ENCODE data around the gene PKIB. TPM values are rescaled to one million over a fixed set of nuclear protein-coding genes. Genes with fewer than 3 reads are reported as not detected.

The PKIB gene
- total RNA-seq, 1 donor from 2014 or later: 48.1 TPM

DNA sequence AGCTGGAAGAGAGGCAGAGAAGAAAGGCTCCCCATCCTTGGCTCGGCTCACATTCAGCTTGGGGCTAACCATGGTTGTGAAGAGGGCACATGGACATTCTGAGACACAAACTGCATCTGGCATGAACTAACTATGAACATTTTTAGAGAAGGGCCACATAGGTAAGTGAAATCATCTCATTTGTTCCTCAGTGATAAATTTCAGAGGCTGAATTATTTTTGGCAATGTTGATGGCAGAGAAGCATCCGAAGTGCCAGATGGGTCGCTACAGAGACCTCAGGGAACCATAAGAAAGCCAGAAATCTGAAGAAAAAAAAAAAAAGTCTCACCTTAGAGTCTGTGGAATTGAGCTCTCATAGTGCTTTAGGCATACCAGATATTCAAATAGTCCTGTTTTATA lies 120.1 kb downstream of the PKIB start:
- TF ChIP-seq CTCF (IDR thresholded peaks at IDR 0.05; ENCODE audit: partially characterized antibody, unreplicated experiment): no peak
- H3K4me3 Mint-ChIP-seq (ENCODE audit: unreplicated experiment): no peak overlapping the region
- H3K4me1 Mint-ChIP-seq (ENCODE audit: low read depth, unreplicated experiment): peaks cover 14% of the 10 kb centered on the region
- no peak overlapping the region for H3K27ac Mint-ChIP-seq (ENCODE audit: unreplicated experiment)
- no peaks in the 10 kb centered on the region for H3K36me3 Mint-ChIP-seq (ENCODE audit: unreplicated experiment)
- H3K27me3 Mint-ChIP-seq (ENCODE audit: unreplicated experiment): no peaks in the 10 kb centered on the region
- DNase-seq: no peak
- H3K9me3 Mint-ChIP-seq (ENCODE audit: unreplicated experiment): peaks cover 3% of the 10 kb centered on the region

DNA sequence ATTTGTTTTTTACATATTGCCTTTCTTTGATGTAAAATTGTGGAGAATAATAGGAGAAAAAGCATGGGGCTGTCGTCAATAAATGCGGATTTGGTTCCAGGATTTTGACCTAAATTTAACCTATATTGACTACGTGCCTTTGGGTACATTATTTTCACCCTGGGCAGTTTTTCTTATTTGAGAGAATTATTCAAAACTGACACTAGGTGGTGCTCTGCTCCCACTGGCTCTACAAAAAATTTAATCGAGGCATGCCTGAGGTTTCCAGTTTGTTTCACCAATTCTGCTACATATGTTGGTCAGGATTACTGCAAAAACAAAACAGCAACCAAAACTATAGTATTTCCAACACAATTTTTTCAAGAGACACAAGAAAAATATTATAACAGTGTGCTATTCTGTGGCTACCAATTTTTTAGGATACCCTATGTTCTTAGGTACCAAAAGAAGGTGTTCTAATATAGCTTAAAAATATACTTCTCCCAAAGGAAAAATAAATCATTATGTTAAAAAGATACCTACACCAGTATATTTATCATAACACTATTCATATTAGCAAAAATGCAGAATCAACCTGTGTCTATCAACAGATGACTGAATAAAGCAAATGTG lies 120.7 kb downstream of the PKIB start:
- Mint-ChIP-seq H3K4me3 (ENCODE audit: unreplicated experiment) (no peak overlapping the region), H3K36me3 (ENCODE audit: unreplicated experiment) (no peaks in the 10 kb centered on the region), H3K4me1 (ENCODE audit: low read depth, unreplicated experiment) (peaks cover 20% of the 10 kb centered on the region), H3K27me3 (ENCODE audit: unreplicated experiment) (no peaks in the 10 kb centered on the region), H3K9me3 (ENCODE audit: unreplicated experiment) (peaks cover 3% of the 10 kb centered on the region), H3K27ac (ENCODE audit: unreplicated experiment) (no peak overlapping the region)
- TF ChIP-seq CTCF (IDR thresholded peaks at IDR 0.05; ENCODE audit: partially characterized antibody, unreplicated experiment): peak; percentile 82
- no peak for DNase-seq

GRCh38 chr6:122733259-122733658 lies 123.1 kb downstream of the PKIB start:
- no peak for TF ChIP-seq CTCF (IDR thresholded peaks at IDR 0.05; ENCODE audit: partially characterized antibody, unreplicated experiment)
- no peak for DNase-seq
- Mint-ChIP-seq H3K27ac (ENCODE audit: unreplicated experiment) (no peak overlapping the region), H3K27me3 (ENCODE audit: unreplicated experiment) (no peaks in the 10 kb centered on the region), H3K9me3 (ENCODE audit: unreplicated experiment) (peaks cover 3% of the 10 kb centered on the region), H3K4me1 (ENCODE audit: low read depth, unreplicated experiment) (peaks cover 25% of the 10 kb centered on the region), H3K4me3 (ENCODE audit: unreplicated experiment) (no peak overlapping the region), H3K36me3 (ENCODE audit: unreplicated experiment) (no peaks in the 10 kb centered on the region)

DNA sequence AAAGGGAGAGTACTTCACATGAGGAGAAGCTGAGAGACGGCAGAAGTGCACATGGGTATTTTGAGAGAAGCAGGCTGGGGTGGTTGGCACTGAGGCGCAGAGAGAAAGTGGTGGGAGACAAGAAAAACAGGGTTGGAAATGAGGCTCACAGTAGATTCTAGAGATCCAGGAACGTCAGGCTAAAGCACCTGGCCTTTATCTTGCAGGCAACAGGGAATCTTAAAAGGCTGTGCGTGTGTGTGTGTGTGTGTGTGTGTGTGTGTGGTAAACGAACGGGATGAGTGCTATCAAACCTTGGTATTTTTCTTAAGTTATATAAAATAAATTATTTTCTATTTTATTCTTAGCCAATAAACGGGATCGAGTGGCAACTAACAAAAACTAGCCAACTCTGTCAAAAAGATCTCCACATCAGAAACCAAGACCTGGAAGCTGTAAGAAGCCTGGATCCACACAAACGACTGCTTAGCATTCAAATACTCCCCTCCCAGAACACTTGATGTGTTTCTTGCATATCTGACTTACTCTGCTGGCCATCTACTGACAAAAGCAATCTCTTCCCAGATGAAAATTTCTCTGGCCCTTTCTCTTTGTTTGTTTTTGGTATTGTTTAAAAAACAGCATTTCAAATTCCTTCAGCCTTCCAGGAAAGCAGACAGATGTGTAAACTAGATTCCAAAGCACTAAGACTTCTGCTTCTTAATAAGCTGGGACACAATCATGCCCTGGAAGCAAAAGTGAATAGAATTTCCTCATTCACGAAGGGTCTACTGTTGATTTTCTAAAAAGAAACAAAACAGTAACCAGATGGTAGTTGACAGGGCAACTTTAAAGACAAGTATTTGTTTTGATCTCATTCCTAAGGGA lies 124.6 kb downstream of the PKIB start:
- DNase-seq: no peak
- no peak for TF ChIP-seq CTCF (IDR thresholded peaks at IDR 0.05; ENCODE audit: partially characterized antibody, unreplicated experiment)
- Mint-ChIP-seq H3K27ac (ENCODE audit: unreplicated experiment) (peak overlapping the region; percentile 87), H3K36me3 (ENCODE audit: unreplicated experiment) (no peaks in the 10 kb centered on the region), H3K9me3 (ENCODE audit: unreplicated experiment) (peaks cover 3% of the 10 kb centered on the region), H3K4me3 (ENCODE audit: unreplicated experiment) (peak overlapping the region; percentile 22), H3K27me3 (ENCODE audit: unreplicated experiment) (no peaks in the 10 kb centered on the region), H3K4me1 (ENCODE audit: low read depth, unreplicated experiment) (peaks cover 25% of the 10 kb centered on the region)

DNA sequence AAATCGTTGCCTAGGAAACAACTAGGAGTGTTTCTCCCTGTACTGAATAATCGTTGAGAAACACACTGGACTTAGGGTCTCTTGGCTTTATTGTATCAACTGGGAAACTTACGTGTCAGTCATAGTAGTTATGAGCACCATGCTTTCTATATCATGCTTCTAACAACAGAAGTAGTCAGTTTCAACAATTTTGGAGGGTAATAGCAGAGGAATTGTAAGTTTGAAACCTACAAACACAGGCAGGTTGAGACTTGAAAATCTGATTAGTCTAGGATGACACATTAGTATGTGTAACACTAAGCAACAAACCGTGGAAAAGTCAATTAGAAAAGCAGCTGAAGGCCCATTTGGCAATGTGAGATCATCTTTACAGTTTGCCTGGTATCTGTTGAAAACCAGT lies 125.4 kb downstream of the PKIB start:
- Mint-ChIP-seq H3K4me1 (ENCODE audit: low read depth, unreplicated experiment) (peaks cover 25% of the 10 kb centered on the region), H3K36me3 (ENCODE audit: unreplicated experiment) (no peaks in the 10 kb centered on the region), H3K4me3 (ENCODE audit: unreplicated experiment) (peak overlapping the region; percentile 21), H3K27ac (ENCODE audit: unreplicated experiment) (peak overlapping the region; percentile 87), H3K27me3 (ENCODE audit: unreplicated experiment) (no peaks in the 10 kb centered on the region), H3K9me3 (ENCODE audit: unreplicated experiment) (peaks cover 3% of the 10 kb centered on the region)
- TF ChIP-seq CTCF (IDR thresholded peaks at IDR 0.05; ENCODE audit: partially characterized antibody, unreplicated experiment): no peak
- no peak for DNase-seq

All from glutamatergic neuron (in vitro differentiated cells).